Putamen (tissue), 1 donor: Measurements from ENCODE around the gene ETNPPL.

Source experiments
- DNase-seq: peaks from one replicate; pipeline ENCODE4 v3.0.0-alpha.2; 2016; ENCODE audit warnings: low spot score

Gene ETNPPL

GRCh38 chr4:108695062-108695461 lies 67.8 kb downstream of the ETNPPL start:
- DNase-seq: no peak

- no peak for DNase-seq
These were observed 68.4 kb downstream of the ETNPPL start for GRCh38 chr4:108694423-108694822.

GRCh38 chr4:108693819-108694218 lies 69.0 kb downstream of the ETNPPL start:
- no peak for DNase-seq

GRCh38 chr4:108693211-108693610 lies 69.6 kb downstream of the ETNPPL start:
- DNase-seq: no peak
